Fibroblast of skin of back (primary cell): ENCODE data around the gene GNAZ.
"Not testable (repeated sequence)": the region's sequence is repeated elsewhere in the genome, so short reads cannot be mapped to it uniquely, and the experiment has no call there.

Source experiments
- DNase-seq: peaks from one replicate; pipeline ENCODE4 v3.0.0-alpha.2; 2013

The GNAZ gene

DNA sequence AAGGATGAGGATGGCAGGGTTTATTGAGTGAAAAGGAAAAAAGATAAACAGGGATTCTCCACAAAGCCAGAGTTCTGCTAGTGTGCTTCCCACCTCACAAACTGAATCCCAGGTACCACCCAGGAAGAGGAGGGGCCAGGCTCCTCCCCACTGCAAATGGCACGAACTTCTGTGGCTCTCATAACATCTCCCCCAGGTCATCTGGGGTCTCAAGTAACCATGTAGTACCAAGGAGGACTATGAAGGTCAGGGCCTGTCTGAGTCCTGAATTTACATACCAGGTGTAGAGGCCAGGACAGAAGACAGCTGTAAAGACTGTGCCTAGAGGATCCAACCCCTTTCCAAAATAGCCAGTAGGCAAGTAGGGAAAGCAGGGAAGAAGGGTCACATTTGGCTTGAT, 25.7 kb upstream of the GNAZ start:
- no peak for DNase-seq

DNA sequence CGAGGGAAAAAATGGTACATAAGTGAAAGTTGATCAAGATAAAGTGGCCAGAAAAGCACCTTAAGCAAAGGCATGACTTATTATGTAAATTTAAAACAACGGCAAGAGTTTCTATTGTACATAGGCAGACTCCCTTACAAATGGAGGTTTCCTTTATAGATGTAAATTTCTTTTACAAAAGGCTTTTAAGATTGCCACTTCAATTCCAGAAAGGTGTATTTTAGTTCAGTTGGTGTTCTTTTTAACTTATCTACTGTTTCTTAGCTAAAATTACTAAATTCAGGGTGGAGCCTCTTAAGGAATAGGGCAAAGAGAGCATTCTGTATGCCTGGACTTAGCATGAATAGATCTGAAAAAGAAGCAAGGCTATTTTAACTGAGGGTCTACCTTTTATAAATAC, 24.9 kb upstream of the GNAZ start:
- DNase-seq, result no peak

DNA sequence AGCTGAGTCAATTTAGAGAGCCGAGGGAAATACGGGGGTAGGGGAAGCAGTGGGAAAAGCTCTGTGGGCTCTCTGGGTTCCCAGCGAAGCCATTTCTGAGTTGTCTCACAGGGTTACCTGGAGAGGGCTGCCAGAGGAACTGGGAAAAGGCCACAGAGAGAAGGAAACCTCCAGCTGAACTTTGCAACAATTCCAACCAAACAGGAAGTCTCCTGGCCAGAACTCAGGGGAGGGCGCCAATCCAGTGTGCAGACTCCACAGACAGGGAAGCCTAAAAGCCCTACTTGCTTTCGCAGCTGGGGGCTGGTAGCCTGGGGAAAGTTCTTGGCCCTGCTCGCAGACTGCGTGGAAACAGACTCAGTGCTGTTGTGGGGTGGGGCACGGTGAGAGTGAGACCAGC, 23.1 kb upstream of the GNAZ start:
- no peak for DNase-seq

DNA sequence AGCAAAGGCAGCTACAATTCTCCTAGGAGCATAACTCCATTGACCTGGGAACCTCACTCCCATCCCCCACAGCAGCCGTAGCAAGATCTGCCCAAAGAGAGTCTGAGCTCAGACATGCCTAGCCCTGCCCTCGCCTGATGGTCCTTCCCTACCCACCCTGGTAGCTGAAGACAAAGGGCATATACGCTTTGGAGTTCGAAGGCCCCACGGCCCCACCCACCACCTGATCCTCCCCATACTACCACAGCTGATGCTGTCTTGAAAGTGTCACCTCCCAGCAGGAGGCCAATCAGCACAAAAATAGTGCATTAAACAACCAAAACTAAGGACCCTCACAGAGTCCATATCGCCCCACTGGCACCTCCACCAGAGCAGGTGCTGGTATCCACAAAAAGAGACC, 22.6 kb upstream of the GNAZ start:
- no peak for DNase-seq

DNA sequence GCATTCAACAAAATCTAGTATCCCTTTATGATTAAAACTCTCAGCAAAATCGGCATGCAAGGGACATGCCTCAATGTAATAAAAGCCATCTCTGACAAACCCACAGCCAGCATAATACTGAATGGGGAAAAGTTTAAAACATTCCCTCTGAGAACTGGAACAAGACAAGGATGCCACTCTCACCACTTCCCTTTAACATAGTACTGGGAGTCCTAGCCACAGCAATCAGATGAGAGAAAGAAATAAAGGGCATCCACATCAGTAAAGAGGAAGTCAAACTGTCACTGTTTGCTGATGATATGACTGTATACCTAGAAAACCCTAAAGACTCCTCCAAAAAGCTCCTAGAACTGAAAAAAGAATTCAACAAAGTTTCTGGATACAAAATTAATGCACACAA, 19.8 kb upstream of the GNAZ start:
- DNase-seq, result not testable (repeated sequence)

DNA sequence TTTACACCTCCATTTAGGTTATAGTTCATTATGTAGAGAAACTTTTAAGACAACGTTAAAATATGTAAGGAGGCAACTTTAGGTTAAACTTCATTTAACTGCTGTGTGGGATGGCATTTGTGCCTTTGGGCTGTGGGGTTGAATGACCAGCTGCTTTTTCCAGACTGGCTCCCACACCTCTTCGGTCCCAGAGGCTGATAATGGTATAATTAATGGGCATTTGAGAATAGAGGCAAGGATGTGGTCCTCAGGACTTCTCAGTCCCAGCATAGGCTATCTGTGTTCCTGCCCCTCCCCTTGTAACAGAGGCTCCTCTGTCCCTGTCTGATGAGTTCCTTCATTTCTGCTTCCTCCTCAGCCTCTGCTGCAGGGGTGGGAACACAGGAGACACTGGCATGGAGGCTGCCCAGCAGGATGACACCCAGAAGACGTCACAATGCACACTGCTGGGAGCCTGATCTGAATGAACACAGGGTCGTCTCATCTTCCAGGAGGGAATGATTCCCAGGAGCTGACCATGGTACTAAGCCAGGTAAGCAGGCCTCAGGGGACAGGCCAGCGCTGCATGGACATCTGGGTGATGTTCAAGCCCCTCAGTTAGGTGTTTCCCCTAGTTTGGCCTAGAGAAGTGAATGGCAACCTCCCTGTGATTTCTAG, 17.1 kb upstream of the GNAZ start:
- DNase-seq, result no peak

DNA sequence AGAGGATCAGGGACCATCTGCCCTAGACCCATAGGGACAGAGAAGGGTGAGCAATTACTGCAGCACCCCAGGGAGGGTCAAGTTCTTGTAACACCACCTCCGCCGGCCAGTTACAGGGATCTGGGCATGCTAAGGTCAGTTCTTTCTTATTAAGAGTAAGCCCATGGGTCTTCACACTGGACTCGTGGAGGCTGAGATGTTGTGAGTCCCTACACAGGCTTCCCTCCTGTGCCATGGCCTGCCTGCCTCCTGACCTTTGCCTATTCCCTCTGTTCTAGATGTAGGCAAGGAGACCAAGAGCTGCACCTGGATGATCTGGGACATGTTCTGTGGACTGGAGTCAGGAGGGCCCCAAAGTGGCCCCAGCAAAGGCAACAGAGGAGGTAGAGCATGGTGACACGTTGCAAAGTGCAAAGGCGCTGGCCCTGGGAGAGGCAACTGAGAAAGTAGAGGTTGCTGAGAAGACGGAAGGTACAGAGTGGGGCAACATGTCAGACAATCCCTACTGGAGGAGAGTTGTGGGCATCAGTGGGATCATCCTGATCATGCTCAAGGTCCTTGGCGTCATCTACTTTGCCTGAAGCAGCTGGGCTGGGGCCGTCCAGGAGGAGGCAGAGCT, 16.3 kb upstream of the GNAZ start:
- no peak for DNase-seq

DNA sequence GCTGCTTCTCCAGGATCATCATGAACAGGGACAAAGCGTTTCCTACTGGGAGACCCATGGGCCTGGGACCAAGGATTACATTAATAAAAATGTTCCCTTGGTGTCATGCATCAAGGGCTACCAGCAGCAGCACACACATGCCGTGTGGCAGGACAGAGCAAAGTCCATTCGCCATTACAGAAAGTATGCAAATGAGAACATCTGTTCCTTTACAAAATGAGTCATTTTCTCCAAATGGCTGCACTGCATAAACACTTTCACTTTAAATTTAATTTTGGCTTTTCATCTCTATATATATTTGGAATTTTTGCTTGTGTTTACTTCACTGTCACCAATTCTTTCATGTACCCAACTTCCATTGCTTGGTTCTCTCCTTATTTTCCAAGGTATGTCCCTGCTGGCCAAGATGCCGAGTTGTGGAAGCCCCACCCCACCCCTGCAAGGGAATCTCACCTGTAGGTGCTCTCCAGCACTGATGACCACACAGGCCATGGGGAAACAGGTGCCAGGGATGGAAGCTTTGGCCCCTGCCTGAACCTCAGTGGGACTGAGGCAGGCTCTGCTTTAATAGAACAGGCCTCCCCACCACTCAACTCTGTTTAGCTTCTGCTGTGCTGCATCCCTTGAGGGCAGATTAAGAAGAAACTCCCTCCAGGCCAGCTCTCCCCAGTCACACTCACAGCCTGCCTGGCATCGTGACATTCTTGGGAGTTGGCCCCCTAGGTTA, 15.6 kb upstream of the GNAZ start:
- no peak for DNase-seq

DNA sequence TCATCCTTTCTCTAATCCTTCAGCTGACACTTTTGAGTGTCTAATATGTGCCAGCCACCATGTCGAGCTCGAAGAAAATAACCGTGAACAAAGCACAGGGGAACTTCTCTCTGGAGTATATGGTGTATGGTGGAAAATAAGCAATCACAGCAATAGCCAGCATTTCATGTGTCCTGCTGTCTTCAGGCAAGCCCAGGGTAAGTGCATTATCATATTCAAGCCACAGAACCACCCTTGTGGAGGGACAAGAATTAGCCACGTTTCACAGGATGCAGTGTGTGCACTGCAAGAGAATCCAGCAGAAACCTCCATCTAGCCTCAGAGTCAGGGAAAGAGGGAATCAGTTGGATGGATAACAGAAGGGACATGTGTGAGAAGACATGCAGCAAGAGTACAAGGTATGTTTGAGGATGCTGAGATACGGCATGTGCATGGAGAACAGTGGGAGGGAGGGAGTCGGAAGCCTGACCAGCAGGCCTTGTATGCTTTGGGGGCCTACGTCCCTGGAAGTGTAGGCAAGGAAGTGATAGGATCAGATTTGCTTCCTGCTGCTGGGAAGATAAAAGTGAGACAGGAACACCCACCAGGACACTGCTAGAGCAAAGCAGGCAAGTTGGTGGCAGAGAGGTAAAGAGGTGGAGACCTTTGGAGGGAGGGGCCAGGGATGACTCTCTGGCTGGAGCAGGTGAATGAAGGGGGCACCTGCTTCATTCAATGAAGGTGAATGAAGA, 14.7 kb upstream of the GNAZ start:
- DNase-seq, result no peak

DNA sequence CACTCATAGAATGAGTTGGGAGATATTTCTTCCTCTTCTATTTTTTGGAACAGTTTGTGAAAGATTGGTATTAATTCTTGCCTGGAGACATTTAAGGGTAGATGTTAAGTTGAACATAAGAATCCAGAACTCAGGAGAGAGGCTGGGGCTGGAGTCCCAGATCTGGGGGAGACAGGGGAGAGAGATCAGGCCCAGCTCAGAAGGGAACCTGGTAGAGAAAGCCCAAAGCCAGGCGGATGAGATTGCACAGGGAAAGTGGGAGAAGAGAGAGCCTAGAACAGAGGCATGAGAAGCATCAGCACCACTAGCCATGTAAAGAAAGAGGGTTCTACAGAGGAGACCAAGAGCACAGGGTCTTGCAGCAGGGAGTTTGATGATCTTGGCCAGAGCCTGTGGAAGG, 13.0 kb upstream of the GNAZ start:
- no peak for DNase-seq

DNA sequence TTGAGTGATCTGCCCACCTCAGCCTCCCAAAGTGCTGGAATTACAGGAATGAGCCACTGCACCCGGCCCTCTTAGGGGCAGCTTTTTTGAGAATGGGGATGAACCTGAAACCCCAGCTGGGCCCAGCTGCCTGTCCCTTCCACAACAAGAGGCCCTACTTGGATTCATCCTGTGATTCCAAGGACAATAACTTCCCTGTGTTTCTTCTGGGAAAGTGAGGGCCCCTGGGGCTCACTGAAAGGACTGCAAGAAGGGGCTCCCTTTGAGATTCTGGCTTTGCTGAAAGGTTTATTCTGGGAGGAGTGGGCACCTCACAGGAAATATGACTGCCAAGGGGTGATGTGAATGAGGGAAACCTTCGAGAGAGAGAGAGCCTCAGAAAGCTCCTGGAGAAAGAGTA, 12.3 kb upstream of the GNAZ start:
- no peak for DNase-seq

DNA sequence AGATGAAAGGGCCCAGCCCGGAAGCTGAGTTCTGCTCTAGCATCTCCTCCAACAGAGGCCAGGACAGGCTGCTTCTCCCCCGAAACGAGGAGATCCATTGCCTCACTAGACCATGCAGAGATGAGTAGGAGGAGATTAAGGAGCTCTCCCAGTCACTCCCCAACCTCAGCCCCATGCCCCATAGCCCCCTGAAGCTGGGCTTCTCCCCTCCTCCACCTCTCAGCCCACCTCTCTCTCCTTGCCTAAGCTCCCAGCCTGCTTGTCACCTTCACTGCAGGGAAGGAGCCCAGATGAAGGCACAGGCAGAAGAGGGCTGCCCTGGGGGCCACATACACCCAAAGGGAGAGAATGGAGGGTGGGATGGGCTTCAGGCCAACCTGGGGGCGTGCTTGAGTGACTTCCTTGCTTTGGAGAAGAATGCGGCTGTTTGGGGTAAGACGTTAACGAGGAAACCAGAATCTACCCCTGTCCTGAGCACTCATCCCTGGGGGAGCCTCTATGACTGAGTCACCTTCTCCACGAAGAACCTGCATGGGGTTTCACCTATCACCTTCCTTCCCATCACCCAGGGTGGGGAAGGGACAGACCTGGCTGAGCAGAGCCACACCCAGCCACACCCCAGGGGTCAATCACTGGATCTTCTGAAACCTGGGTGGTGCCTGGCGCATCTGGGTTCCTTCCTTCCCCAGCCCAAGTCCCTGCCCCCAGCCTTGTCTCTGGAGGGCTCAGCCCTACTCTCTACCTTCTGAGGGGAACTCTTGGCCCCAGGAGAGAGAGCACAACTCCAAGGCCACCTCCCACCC, 11.6 kb upstream of the GNAZ start:
- DNase-seq, result no peak

DNA sequence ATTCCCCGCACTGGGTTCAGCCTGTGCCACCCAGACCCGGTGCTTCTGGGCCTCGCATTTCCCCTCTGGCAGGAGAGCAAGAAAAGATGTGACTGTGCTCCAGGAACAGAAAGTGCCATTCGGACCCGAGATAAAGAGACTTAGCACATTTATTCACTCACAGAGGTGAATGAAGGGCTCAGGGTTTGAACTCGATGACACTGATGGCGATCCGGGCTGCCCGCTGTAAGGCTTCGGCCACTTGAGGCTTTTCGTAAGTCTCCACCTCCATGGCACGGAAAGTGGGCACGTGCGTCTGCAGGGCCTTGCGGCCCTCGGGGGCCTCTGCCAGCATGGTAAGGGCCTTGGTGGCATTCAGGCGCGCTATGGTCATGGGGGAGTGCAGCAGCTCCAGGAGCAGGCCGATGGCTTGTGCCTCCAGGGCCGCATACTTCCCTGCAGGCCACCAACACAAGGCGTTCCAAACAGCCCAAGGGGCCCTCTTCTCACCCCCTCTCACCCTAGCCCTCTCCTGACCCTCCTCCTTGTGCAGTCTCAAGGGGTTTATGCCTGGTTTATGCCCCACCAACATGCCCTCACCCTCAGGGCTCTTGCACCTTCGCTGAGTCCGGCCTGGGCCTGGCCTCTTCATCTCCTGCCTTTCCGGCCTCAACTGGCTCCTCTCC, 10.9 kb upstream of the GNAZ start:
- DNase-seq, result no peak

DNA sequence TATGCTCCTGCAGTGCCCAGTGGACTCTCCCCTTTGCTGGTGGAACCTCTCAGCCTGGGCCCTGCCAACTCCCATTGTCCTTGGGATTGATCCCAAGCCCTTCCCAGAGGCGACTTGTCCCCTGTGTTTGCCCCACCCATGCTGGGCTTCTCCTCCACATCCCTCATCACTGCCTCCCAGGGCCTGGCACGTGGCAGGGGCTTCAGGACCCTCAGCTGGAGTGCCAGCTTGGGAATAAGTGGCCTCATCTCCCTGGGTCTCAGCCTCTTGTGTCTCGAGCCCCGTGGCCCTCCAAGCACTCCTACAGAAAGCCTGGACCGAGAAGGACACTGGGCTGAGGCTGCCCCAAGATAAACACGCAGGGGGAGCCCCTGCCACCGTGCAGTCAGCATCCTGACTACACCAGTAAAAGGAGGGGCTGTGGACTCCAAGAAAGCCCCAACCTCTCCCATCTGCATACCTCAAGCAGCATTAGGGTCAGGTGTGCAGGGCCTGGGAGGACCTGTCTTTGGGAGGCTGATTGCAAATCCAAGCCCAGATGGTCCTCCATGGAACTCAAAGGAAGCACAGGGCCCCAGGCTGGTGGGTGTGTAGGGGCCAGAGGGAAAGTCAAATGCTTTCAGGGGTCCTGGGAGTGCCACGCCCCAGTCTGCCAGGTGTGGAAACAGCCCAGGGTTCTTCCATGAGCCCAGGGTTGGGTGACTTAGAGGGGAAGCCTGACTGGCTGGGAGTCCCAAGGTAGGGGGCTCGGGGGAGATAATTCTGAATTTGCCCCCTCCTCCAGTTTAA, 9.5 kb upstream of the GNAZ start:
- no peak for DNase-seq

DNA sequence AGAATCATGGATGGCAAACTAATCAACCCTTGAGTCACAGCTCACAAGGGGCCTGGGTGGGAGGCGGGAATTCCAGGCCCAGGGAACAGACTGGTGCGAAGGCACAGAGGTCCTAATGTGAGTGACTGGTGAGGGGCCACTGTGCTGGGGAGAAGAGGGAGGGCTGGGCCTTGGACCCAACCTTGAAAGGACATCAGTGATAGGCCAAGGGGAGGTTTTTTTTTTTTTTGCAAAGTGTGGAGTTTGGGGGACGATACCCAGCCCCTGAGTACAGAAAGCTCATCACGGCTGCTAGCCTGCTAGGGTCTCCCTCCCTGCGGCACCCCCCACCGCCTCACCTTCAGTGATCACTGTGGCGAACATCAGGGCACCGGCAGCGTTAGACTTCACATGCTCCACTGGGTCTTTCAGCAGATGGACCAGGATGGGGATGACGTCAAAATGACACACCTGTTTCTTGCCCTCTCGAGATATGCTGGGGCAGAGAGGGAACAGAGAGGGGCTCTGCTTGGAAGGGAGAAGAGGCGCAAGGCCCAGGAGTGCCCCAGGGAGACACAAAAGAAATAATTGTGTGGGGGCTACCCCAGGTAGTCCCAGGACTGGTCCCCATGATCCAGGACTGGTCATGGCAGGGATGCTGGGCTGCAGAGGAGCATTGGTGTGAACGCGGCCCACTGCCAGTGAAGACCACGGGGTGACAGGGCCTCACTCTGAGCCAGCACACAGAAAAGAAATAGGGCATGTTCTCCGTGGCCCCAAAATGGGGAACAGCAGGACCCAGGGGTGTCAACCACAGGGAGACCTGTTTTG, 8.6 kb upstream of the GNAZ start:
- DNase-seq, result no peak

DNA sequence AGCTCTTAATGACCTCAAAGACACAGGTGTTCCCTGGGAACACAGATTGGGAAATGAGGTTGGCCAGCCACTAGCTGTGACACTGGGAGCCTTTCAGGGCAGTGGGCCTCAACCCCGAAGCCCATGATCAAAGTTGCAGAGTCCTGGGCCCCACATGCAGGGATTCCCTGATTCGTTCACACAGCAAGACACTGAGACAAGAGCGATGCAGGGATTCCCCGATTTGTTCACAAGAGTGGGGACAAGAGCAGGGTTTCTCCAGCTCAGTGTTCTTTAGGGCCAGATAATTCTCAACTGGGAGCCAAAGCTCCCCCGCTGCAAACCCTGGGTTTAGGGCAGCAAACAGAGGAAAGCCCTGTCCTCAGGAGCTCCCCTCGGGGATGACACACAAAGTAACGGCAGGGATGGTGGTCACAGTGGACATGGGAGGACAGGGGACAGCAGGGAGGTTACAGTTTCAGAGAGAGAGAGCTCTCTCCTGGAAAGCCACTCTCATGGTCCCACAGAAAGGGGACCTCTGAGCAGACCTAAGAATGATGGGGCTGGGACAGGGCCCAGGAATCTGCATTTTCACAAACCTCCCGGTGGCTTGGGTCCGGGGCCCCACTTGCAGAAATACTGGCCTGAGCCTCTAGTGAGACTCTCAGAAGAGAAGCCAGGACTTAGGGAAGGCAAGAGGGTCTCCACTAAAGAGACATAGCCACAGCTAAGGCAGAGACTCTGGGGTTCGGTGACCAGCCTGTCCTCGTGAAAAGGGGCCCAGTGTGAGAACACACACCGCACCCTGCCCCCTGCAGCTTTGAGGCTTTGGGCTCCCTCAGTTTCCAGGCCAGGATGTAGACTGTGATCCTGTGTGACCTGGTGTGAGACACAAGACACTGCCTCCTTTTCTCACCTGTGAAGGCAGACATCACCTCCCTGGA, 7.4 kb upstream of the GNAZ start:
- no peak for DNase-seq

DNA sequence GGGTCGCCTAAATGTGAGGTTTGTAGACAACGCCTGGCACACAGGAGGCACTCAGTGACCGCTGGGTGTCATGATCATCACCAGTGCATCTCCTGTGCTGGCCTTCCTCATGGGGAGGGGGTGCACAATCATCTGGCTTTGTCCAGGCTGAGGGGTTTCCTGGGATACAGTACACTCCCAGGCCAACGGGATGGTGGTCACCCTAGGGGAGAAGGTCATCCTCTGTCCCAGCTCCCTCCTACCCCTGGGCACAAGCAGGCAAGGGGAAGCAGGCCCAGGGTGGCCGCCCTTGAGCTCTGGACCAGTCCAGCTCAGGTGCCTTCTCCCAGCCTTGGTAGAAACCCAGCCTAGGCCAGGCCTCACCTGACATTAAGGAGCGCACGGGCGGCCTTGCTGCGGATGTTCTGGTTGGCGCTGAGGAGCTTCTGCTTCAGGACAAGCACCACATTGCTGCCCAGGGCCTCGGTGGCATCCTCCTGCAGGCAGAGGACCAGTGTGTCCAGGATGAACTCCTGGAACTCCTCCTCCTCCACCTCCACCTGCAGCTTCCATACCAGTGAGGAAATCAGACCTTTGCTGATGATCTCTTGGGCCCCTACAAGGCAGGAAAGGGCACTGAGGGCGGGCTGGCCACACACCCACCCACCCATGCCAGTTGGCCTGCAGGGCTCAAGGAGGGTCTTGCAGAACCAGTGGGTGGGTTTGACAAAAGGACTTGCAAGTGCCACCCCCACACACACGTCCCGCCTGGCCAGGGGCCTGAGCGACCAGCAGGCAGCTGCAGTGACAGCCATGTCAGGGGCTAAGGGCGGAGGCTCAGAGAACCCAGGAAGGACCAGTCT, 6.6 kb upstream of the GNAZ start:
- no peak for DNase-seq

DNA sequence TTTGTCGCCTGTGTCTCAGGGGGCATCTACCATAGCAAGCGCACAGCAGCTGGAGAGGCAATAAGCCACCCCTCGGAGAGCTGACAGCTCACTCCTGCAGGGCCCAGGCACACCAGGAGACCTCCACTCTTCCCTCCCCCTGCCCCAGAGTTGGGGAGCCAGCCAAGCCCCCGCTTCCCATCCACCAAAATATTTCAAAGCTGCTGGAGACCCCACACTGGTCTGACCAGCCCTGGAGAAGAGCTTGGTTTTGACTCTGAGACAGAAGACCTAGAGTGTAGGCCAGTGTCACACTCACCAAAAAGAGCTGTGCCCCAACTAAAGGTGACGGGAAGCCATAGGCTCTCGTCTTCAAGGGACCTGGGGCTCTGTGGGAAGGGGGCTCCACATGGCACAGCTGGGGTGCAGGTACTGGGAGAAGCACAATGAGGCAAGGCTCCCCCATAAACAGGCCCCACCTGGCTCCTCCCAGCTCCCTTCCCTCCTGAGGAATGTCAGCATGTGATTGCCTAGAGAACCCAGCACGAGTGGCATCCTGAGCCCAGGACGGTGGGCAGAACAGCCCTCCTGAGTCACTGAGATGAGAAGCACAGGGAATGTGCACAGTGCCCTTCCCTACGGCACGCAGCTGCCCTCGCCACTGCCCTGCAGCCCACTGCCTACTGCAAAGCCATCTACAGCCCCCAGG, 5.8 kb upstream of the GNAZ start:
- DNase-seq, result no peak
